ENCODE data around the gene PRDM11. TPM values are rescaled to one million over a fixed set of nuclear protein-coding genes. Genes with fewer than 3 reads are reported as not detected.

The PRDM11 gene
- total RNA-seq, 1 donor from 2014 or later: 15.2 TPM

- H3K4me3 ChIP-seq: no peak overlapping the region
- H3K27me3 ChIP-seq: no peaks in the 10 kb centered on the region
- no peaks in the 10 kb centered on the region for H3K9me3 ChIP-seq
- intact Hi-C loops (cut with DNase I): no loop called here
- H3K27ac ChIP-seq: no peak overlapping the region
- no peaks in the 10 kb centered on the region for H3K4me1 ChIP-seq
- TF ChIP-seq CTCF (IDR thresholded peaks at IDR 0.05) (no peak), POLR2AphosphoS5 (IDR thresholded peaks at IDR 0.05; ENCODE audit: insufficient read depth in 1 of 2, low read depth in 1 of 2) (no peak), POLR2A (IDR thresholded peaks at IDR 0.05) (no peak)
- no peak for DNase-seq (ENCODE audit: extremely low spot score in 2 of 2)
- H3K36me3 ChIP-seq: peaks cover 0 to 24% of the 10 kb centered on the region in 2 donors
These were observed 78.3 kb downstream of the PRDM11 start for GRCh38 chr11:45224766-45225165.

- intact Hi-C loops (cut with DNase I): no loop called here
- H3K4me3 ChIP-seq: no peak overlapping the region
- peaks cover 0 to 21% of the 10 kb centered on the region in 2 donors for H3K36me3 ChIP-seq
- no peaks in the 10 kb centered on the region for H3K27me3 ChIP-seq
- H3K9me3 ChIP-seq: no peaks in the 10 kb centered on the region
- TF ChIP-seq POLR2AphosphoS5 (IDR thresholded peaks at IDR 0.05; ENCODE audit: insufficient read depth in 1 of 2, low read depth in 1 of 2): no peak
- TF ChIP-seq CTCF (IDR thresholded peaks at IDR 0.05): no peak
- H3K27ac ChIP-seq: no peak overlapping the region
- H3K4me1 ChIP-seq: no peaks in the 10 kb centered on the region
- DNase-seq (ENCODE audit: extremely low spot score in 2 of 2): no peak
These were observed 78.8 kb downstream of the PRDM11 start for GRCh38 chr11:45225277-45225676.

- DNase-seq (ENCODE audit: extremely low spot score in 2 of 2): no peak
- no peaks in the 10 kb centered on the region for H3K27me3 ChIP-seq
- no peak overlapping the region for H3K4me3 ChIP-seq
- no peaks in the 10 kb centered on the region for H3K4me1 ChIP-seq
- intact Hi-C loops (cut with DNase I): no loop called here
- TF ChIP-seq POLR2AphosphoS5 (IDR thresholded peaks at IDR 0.05; ENCODE audit: insufficient read depth in 1 of 2, low read depth in 1 of 2) (no peak), CTCF (IDR thresholded peaks at IDR 0.05) (no peak), POLR2A (IDR thresholded peaks at IDR 0.05) (no peak)
- H3K9me3 ChIP-seq: no peaks in the 10 kb centered on the region
- H3K36me3 ChIP-seq: peaks cover 0 to 21% of the 10 kb centered on the region in 2 donors
- H3K27ac ChIP-seq: no peak overlapping the region
These were observed 79.8 kb downstream of the PRDM11 start for GRCh38 chr11:45225961-45226871.

- no peak for DNase-seq (ENCODE audit: extremely low spot score in 2 of 2)
- Histone ChIP-seq H3K4me1 (no peaks in the 10 kb centered on the region), H3K27me3 (no peaks in the 10 kb centered on the region), H3K36me3 (peaks cover 0 to 21% of the 10 kb centered on the region in 2 donors), H3K27ac (no peak overlapping the region), H3K9me3 (no peaks in the 10 kb centered on the region), H3K4me3 (no peak overlapping the region)
- TF ChIP-seq CTCF (IDR thresholded peaks at IDR 0.05) (no peak), POLR2AphosphoS5 (IDR thresholded peaks at IDR 0.05; ENCODE audit: insufficient read depth in 1 of 2, low read depth in 1 of 2) (no peak), POLR2A (IDR thresholded peaks at IDR 0.05) (no peak)
- intact Hi-C loops (cut with DNase I): no loop called here
These were observed 80.5 kb downstream of the PRDM11 start for GRCh38 chr11:45226901-45227300.

- Histone ChIP-seq H3K4me3 (no peak overlapping the region), H3K4me1 (no peaks in the 10 kb centered on the region), H3K9me3 (no peaks in the 10 kb centered on the region), H3K27ac (no peak overlapping the region), H3K36me3 (peaks cover 0 to 21% of the 10 kb centered on the region in 2 donors), H3K27me3 (no peaks in the 10 kb centered on the region)
- TF ChIP-seq CTCF (IDR thresholded peaks at IDR 0.05): no peak
- no peak for TF ChIP-seq POLR2AphosphoS5 (IDR thresholded peaks at IDR 0.05; ENCODE audit: insufficient read depth in 1 of 2, low read depth in 1 of 2)
- TF ChIP-seq POLR2A (IDR thresholded peaks at IDR 0.05): no peak
- intact Hi-C loops (cut with DNase I): no loop called here
- DNase-seq (ENCODE audit: extremely low spot score in 2 of 2): no peak
These were observed 81.4 kb downstream of the PRDM11 start for GRCh38 chr11:45227836-45228235.

All from vagina (tissue), 2 donors.